ENCODE results near the gene SERTAD2.
A peak's percentile ranks its signal among the peaks of the same experiment; 100 is the strongest.

The SERTAD2 gene

DNA sequence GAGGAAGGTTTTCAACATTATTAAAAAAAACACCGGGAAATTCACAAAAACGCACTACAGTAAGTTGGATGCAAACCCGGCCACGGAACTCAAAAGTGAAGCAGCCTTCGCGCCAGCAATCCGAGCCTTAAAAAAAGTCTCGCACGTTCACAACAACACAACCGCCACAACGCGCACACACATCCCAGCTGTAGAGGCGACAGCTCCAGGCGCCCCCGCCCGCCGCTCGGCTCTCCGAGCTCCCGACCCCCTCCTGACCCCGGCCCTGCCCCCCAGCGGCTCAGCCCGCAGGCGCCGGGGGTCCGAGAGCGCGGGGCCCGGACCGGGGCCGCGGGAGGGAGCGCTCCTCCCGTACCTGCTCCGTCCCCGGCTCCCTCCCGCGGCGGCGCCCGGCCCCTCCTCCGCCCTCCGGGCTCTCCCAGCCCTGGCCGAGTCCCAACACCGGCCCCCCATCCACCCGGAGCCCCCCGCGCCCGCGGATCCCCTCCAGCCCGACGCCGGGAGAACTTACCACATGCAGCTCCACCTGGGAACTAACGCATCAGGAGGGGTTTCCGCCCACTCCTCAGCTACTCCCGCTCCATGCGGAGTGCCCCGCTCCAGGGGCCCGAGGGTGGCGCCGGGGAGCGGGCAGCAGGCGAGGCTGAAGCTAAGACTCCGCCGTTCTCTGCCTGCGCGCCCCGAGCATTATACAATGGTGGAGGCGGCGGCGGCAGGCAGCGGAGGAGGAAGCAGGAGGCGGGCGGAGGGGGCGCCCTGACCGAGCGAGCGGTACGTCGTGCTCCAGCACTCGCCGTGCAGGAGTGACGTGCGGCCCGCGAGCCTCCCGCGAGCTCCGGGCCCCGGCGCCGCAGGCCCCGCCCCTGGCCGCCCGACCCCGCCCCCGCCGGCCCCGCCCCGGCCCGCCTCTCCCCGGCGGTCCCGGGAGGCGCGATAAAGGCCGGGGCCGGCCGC is at the start of gene SERTAD2:
SERTAD2 (minus strand) TSS at position 805 of the 954 bp plus-strand sequence. CDS start 17,042 bp downstream, outside the sequence.
- TF ChIP-seq, protein P1, sequence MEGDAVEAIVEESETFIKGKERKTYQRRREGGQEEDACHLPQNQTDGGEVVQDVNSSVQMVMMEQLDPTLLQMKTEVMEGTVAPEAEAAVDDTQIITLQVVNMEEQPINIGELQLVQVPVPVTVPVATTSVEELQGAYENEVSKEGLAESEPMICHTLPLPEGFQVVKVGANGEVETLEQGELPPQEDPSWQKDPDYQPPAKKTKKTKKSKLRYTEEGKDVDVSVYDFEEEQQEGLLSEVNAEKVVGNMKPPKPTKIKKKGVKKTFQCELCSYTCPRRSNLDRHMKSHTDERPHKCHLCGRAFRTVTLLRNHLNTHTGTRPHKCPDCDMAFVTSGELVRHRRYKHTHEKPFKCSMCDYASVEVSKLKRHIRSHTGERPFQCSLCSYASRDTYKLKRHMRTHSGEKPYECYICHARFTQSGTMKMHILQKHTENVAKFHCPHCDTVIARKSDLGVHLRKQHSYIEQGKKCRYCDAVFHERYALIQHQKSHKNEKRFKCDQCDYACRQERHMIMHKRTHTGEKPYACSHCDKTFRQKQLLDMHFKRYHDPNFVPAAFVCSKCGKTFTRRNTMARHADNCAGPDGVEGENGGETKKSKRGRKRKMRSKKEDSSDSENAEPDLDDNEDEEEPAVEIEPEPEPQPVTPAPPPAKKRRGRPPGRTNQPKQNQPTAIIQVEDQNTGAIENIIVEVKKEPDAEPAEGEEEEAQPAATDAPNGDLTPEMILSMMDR (IDR thresholded peaks at IDR 0.05; ENCODE audit: extremely low read depth, insufficient read depth, missing control alignments) = peak; percentile 34
- peak; percentile 98 for DNase-seq (ENCODE audit: low spot score)
- in situ Hi-C loops (cut with MboI; ENCODE audit: low pct_unique_long_range_greater_than_20kb, low sequenced_read_pairs, unreplicated experiment) = loop anchor here (10.0 kb wide), 2 partner anchors 91 to 181 kb away; no protein-coding TSS in a partner anchor

DNA sequence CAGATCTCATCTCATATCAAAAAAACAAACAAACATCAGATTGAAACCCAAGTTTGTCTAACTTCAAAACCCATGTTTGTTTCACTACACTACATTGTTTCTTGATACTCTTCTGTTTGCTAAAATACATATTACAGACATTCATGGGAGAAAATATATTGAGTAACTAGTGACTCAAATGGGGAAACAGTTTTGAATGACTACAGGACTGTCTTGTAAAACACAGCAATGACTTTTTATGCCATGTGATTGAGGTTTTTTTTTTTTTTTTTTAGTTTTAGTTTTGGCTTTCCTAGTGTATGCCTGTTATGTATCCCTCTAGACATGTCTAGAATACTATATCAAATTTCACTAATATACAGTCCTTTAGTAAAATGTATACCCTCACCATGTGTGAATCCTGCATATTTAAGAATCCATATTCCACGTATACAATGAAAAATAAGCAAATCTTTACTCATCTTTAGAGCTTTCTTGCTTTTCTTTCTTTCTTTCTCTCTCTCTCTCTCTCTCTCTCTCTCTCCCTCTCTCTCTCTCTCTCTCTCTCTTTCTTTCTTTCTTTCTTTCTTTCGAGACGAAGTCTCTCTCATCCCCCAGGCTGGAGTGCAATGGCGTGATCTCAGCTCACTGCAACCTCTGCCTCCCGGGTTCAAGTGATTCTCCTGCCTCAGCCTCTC is 46.6 kb upstream of the SERTAD2 start:
- DNase-seq (ENCODE audit: low spot score) = peak; percentile 36
- TF ChIP-seq, protein P1 (IDR thresholded peaks at IDR 0.05; ENCODE audit: extremely low read depth, insufficient read depth, missing control alignments) = no peak
- in situ Hi-C loops (cut with MboI; ENCODE audit: low pct_unique_long_range_greater_than_20kb, low sequenced_read_pairs, unreplicated experiment) = no loop called here

DNA sequence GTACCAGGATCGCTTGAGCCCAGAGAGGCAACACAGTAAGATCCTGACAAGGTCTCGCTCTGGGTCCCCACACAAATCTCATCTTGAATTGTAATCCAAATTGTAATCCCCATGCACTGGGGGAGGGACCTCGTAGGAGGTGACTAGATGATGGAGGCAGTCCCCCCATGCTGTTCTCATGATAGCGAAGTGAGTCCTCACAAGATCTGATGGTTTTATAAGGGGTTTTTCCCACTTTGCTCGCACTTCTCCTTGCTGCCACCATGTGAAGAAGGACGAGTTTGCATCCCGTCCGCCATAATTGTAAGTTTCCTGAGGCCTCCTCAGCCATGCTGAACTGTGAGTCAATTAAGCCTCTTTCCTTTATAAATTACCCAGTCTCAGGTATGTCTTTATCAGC is 46.0 kb upstream of the SERTAD2 start:
- in situ Hi-C loops (cut with MboI; ENCODE audit: low pct_unique_long_range_greater_than_20kb, low sequenced_read_pairs, unreplicated experiment) = no loop called here
- no peak for DNase-seq (ENCODE audit: low spot score)
- TF ChIP-seq, protein P1 (IDR thresholded peaks at IDR 0.05; ENCODE audit: extremely low read depth, insufficient read depth, missing control alignments) = peak; percentile 42

- TF ChIP-seq, protein P1 (IDR thresholded peaks at IDR 0.05; ENCODE audit: extremely low read depth, insufficient read depth, missing control alignments) = no peak
- in situ Hi-C loops (cut with MboI; ENCODE audit: low pct_unique_long_range_greater_than_20kb, low sequenced_read_pairs, unreplicated experiment) = no loop called here
These were observed 45.1 kb upstream of the SERTAD2 start for GRCh38 chr2:64698668-64699444.

GRCh38 chr2:64698177-64698643 is 44.5 kb upstream of the SERTAD2 start:
- in situ Hi-C loops (cut with MboI; ENCODE audit: low pct_unique_long_range_greater_than_20kb, low sequenced_read_pairs, unreplicated experiment) = no loop called here
- TF ChIP-seq, protein P1 (IDR thresholded peaks at IDR 0.05; ENCODE audit: extremely low read depth, insufficient read depth, missing control alignments) = no peak

More at GRCh38 chr2:64698668-64699444, 45.1 kb upstream of the SERTAD2 start:
- DNase-seq (ENCODE audit: low spot score) = peak; percentile 67

More at GRCh38 chr2:64698177-64698643, 44.5 kb upstream of the SERTAD2 start:
- no peak for DNase-seq (ENCODE audit: low spot score)

Data from GM13977 (cell line).